ENCODE results near the gene PLEKHA1.

DNA sequence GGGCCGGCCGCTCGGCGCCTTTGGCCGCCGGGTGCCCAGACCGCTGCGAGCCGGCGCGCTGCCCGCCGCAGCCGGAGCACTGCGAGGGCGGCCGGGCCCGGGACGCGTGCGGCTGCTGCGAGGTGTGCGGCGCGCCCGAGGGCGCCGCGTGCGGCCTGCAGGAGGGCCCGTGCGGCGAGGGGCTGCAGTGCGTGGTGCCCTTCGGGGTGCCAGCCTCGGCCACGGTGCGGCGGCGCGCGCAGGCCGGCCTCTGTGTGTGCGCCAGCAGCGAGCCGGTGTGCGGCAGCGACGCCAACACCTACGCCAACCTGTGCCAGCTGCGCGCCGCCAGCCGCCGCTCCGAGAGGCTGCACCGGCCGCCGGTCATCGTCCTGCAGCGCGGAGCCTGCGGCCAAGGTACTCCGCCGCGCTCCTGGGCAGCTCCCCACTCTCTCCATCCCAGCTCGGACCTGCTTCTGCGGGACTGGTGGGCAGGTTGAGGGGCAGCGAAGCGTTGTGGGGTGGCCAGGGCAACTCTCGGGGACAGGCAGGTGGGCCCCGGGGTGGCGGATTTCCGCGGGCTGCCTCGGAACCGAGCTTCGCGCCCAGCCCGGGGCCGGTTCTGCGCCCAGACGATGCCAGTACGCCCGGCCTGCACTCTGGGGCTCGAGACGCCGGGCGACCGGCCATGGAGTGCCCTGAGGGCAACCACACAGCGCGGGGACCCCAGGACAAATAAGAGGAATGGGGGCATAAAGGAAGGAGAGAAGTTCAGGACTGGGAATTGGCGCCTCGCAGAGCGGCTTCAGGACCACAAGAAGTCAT lies 87.4 kb downstream of the PLEKHA1 start:
- TF ChIP-seq POLR2AphosphoS5 (IDR thresholded peaks at IDR 0.05; ENCODE audit: low read depth, low read length) = no peak
- TF ChIP-seq TAF1 (IDR thresholded peaks at IDR 0.05; ENCODE audit: borderline replicate concordance, low read depth, low read length) = no peak

Measured in GM12892 (cell line).